ENCODE measurements around the gene UROC1. TPM values are rescaled to one million over a fixed set of nuclear protein-coding genes. Genes with fewer than 3 reads are reported as not detected.

UROC1 gene
- total RNA-seq, 2 experiments from 2014 or later, result not detected

GRCh38 chr3:126487151-126487771 is 30.3 kb downstream of the UROC1 start:
- ChIA-PET CTCF (interaction anchor here (0.6 kb wide), 1 partner anchor 159 kb away, joined by 3 read pairs; no protein-coding TSS in a partner anchor), POLR2A (no interaction called here)
- DNase-seq (peak; percentile 24), ATAC-seq (peak; percentile 72)
- intact Hi-C loops (cut with DNase I, micrococcal nuclease), result no loop called here
- no peaks in the 10 kb centered on the region for H3K9me3 Mint-ChIP-seq (ENCODE audit: low read depth)
- peaks cover 10% of the 10 kb centered on the region for H3K4me1 Mint-ChIP-seq
- no peaks in the 10 kb centered on the region for H3K27me3 Mint-ChIP-seq
- peak overlapping the region; percentile 59 for H3K27ac Mint-ChIP-seq
- no peaks in the 10 kb centered on the region for H3K36me3 Mint-ChIP-seq (ENCODE audit: low read depth)
- H3K4me3 Mint-ChIP-seq, result no peak overlapping the region

DNA sequence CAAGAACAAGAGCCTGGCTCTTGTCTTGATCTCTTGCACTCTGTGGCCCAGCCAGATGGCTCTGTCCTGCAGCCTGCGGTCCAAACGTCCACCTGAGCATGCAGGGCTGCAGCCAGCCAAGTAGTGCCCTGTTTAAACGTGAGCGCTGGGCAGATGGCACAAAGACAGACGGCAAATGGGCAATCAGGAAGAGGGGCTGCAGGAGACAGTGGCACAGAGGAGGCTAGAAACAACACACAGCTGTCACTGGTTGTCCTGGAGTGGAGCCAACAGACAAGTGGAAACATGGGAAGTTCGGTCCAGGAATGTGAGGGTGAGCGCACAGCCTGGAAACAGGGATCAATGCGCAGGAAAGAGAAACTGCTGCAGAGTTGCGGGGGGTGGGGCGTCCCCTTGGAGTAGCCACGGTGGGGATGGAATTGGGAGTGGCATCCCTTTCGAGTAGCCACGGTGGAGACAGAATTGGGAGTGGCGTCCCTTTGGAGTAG is 31.2 kb downstream of the UROC1 start:
- Mint-ChIP-seq H3K36me3 (ENCODE audit: low read depth) (no peaks in the 10 kb centered on the region), H3K9me3 (ENCODE audit: low read depth) (no peaks in the 10 kb centered on the region), H3K4me1 (peaks cover 10% of the 10 kb centered on the region), H3K4me3 (no peak overlapping the region), H3K27ac (no peak overlapping the region), H3K27me3 (no peaks in the 10 kb centered on the region)
- intact Hi-C loops (cut with DNase I, micrococcal nuclease), result no loop called here
- ChIA-PET POLR2A (no interaction called here), CTCF (no interaction called here)
- DNase-seq (no peak), ATAC-seq (no peak)

DNA sequence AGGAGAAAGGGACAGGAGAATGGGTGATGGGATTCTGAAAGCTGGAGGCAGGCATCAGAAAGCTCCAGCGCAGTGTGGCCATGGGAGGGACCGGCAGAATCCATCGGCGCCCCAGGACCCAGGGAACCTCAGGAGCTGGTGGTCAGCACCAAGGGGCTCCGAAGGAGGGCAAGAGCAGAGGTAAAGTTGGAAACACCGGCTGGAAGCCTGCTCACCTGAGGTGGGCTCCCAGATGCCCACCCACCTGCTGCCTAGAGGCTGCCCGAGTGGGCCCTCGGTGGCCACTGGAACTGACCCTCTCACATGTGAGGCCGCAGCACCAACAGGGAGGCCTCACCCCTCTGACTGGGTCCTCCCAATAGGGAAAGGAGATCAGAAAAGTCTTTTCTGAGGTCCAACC is 31.6 kb downstream of the UROC1 start:
- Mint-ChIP-seq H3K4me1 (peaks cover 10% of the 10 kb centered on the region), H3K27ac (no peak overlapping the region)
- CTCF ChIA-PET, result no interaction called here

DNA sequence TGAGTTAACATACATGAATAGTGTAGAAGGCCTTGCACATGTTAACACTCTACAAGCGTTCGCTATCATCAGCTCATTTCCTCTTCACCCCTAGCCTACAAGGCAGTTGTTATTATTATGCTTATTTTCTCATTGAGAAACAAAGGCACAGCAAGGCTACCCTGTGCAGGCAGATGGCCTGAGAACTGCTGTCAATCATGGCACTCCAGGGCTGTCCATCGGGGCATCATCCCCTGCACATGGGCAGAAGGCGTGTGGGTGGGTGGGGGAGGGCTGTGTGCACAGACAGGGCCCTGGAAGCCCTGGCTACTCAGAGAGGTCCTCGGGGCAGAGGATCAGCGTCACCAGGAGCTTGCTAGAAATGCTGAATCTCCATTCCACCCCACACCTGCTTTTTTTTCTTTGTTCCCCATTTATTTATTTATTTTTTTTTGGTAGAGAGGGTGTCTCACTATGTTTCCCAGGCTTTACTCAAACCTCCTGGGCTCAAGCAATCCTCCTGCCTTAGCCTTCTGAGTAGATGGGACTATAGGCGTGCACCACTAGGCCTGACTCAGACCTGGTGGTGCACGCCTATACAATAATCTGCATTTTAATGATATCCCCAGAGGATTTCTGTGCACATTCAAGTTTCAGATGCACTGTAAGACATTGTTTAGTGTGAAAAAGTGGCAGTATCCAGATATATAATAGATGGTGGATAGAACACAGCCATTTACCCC is 32.2 kb downstream of the UROC1 start:
- Mint-ChIP-seq H3K27ac (no peak overlapping the region), H3K4me1 (peaks cover 10% of the 10 kb centered on the region), H3K27me3 (no peaks in the 10 kb centered on the region), H3K36me3 (ENCODE audit: low read depth) (no peaks in the 10 kb centered on the region), H3K9me3 (ENCODE audit: low read depth) (no peaks in the 10 kb centered on the region), H3K4me3 (no peak overlapping the region)
- ATAC-seq (no peak), DNase-seq (no peak)
- POLR2A ChIA-PET, result no interaction called here
- CTCF ChIA-PET, result no interaction called here
- intact Hi-C loops (cut with DNase I, micrococcal nuclease), result no loop called here

More for the DNA sequence above, 31.6 kb downstream of the UROC1 start:
- no peak for ATAC-seq
- Mint-ChIP-seq H3K27me3 (no peaks in the 10 kb centered on the region), H3K9me3 (ENCODE audit: low read depth) (no peaks in the 10 kb centered on the region), H3K4me3 (no peak overlapping the region), H3K36me3 (ENCODE audit: low read depth) (no peaks in the 10 kb centered on the region)
- no peak for DNase-seq
- intact Hi-C loops (cut with DNase I, micrococcal nuclease), result no loop called here
- POLR2A ChIA-PET, result no interaction called here

- ATAC-seq, result no peak
- POLR2A ChIA-PET, result no interaction called here
Measured at GRCh38 chr3:126484662-126485061, 32.9 kb downstream of the UROC1 start.

GRCh38 chr3:126484148-126484547 is 33.4 kb downstream of the UROC1 start:
- DNase-seq, result no peak
- H3K27me3 Mint-ChIP-seq, result no peaks in the 10 kb centered on the region
- CTCF ChIA-PET, result interaction anchor here (0.6 kb wide), 1 partner anchor 39 kb away, joined by 3 read pairs; no protein-coding TSS in a partner anchor
- ATAC-seq, result no peak
- peaks cover 10% of the 10 kb centered on the region for H3K4me1 Mint-ChIP-seq
- POLR2A ChIA-PET, result no interaction called here
- intact Hi-C loops (cut with DNase I, micrococcal nuclease), result no loop called here
- no peak overlapping the region for H3K27ac Mint-ChIP-seq
- H3K36me3 Mint-ChIP-seq (ENCODE audit: low read depth), result no peaks in the 10 kb centered on the region
- H3K9me3 Mint-ChIP-seq (ENCODE audit: low read depth), result no peaks in the 10 kb centered on the region
- no peak overlapping the region for H3K4me3 Mint-ChIP-seq

More at GRCh38 chr3:126484662-126485061, 32.9 kb downstream of the UROC1 start:
- DNase-seq, result no peak
- peaks cover 10% of the 10 kb centered on the region for H3K4me1 Mint-ChIP-seq
- CTCF ChIA-PET, result interaction anchor here (0.6 kb wide), 1 partner anchor 38 kb away, joined by 3 read pairs; no protein-coding TSS in a partner anchor
- no peaks in the 10 kb centered on the region for H3K27me3 Mint-ChIP-seq
- H3K36me3 Mint-ChIP-seq (ENCODE audit: low read depth), result no peaks in the 10 kb centered on the region
- H3K9me3 Mint-ChIP-seq (ENCODE audit: low read depth), result no peaks in the 10 kb centered on the region
- H3K27ac Mint-ChIP-seq, result no peak overlapping the region
- intact Hi-C loops (cut with DNase I, micrococcal nuclease), result no loop called here
- H3K4me3 Mint-ChIP-seq, result no peak overlapping the region

DNA sequence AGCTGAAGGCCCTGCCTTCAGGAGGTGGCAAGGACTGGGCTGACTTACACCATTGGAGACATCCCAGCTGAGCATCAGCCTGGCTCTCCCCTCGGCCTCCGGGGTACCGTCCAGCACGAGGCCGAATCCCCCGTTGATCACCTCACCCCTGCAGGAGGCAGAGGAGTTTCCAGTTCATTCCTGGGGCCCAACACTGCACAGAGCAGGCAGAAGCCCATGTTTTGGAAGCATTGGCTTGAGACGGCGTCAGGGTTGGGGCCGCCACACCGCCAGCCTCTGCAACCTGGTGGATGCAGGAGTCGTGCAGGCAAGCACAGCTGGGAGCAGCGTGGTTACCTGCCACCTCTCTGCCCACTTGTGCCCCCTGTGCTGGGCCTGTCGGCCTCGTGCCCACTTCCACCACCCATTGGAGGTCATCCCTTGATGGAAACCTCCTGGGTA is 34.2 kb downstream of the UROC1 start:
- Mint-ChIP-seq H3K4me1 (peaks cover 10% of the 10 kb centered on the region), H3K27ac (no peak overlapping the region), H3K27me3 (no peaks in the 10 kb centered on the region), H3K9me3 (ENCODE audit: low read depth) (no peaks in the 10 kb centered on the region), H3K4me3 (no peak overlapping the region), H3K36me3 (ENCODE audit: low read depth) (no peaks in the 10 kb centered on the region)
- intact Hi-C loops (cut with DNase I, micrococcal nuclease), result no loop called here
- DNase-seq (no peak), ATAC-seq (no peak)
- ChIA-PET POLR2A (no interaction called here), CTCF (no interaction called here)

GRCh38 chr3:126482503-126483255 is 34.9 kb downstream of the UROC1 start:
- peaks cover 10% of the 10 kb centered on the region for H3K4me1 Mint-ChIP-seq
- DNase-seq (no peak), ATAC-seq (no peak)
- no peaks in the 10 kb centered on the region for H3K27me3 Mint-ChIP-seq
- no peak overlapping the region for H3K4me3 Mint-ChIP-seq
- no peak overlapping the region for H3K27ac Mint-ChIP-seq
- H3K36me3 Mint-ChIP-seq (ENCODE audit: low read depth), result no peaks in the 10 kb centered on the region
- ChIA-PET CTCF (no interaction called here), POLR2A (no interaction called here)
- H3K9me3 Mint-ChIP-seq (ENCODE audit: low read depth), result no peaks in the 10 kb centered on the region
- intact Hi-C loops (cut with DNase I, micrococcal nuclease), result no loop called here

GRCh38 chr3:126481808-126482502 is 35.6 kb downstream of the UROC1 start:
- peaks cover 7% of the 10 kb centered on the region for H3K4me1 Mint-ChIP-seq
- ATAC-seq, result no peak
- H3K27me3 Mint-ChIP-seq, result no peaks in the 10 kb centered on the region
- no peak for DNase-seq
- POLR2A ChIA-PET, result no interaction called here
- no peaks in the 10 kb centered on the region for H3K9me3 Mint-ChIP-seq (ENCODE audit: low read depth)
- H3K4me3 Mint-ChIP-seq, result no peak overlapping the region
- H3K36me3 Mint-ChIP-seq (ENCODE audit: low read depth), result no peaks in the 10 kb centered on the region
- H3K27ac Mint-ChIP-seq, result no peak overlapping the region
- CTCF ChIA-PET, result no interaction called here
- intact Hi-C loops (cut with DNase I, micrococcal nuclease), result no loop called here

- ChIA-PET CTCF (no interaction called here), POLR2A (no interaction called here)
- no peaks in the 10 kb centered on the region for H3K36me3 Mint-ChIP-seq (ENCODE audit: low read depth)
- no peaks in the 10 kb centered on the region for H3K9me3 Mint-ChIP-seq (ENCODE audit: low read depth)
- intact Hi-C loops (cut with DNase I, micrococcal nuclease), result no loop called here
- no peaks in the 10 kb centered on the region for H3K27me3 Mint-ChIP-seq
- no peak overlapping the region for H3K27ac Mint-ChIP-seq
- DNase-seq (no peak), ATAC-seq (no peak)
- peaks cover 6% of the 10 kb centered on the region for H3K4me1 Mint-ChIP-seq
- no peak overlapping the region for H3K4me3 Mint-ChIP-seq
Measured at GRCh38 chr3:126480861-126481260, 36.7 kb downstream of the UROC1 start.

GRCh38 chr3:126480206-126480605 is 37.4 kb downstream of the UROC1 start:
- Mint-ChIP-seq H3K27me3 (no peaks in the 10 kb centered on the region), H3K36me3 (ENCODE audit: low read depth) (no peaks in the 10 kb centered on the region), H3K27ac (no peak overlapping the region), H3K9me3 (ENCODE audit: low read depth) (no peaks in the 10 kb centered on the region), H3K4me1 (peaks cover 6% of the 10 kb centered on the region), H3K4me3 (no peak overlapping the region)
- ATAC-seq (no peak), DNase-seq (no peak)
- intact Hi-C loops (cut with DNase I, micrococcal nuclease), result no loop called here
- ChIA-PET POLR2A (no interaction called here), CTCF (no interaction called here)
